ENCODE measurements around the gene WDR59. TPM values are rescaled to one million over a fixed set of nuclear protein-coding genes. Genes with fewer than 3 reads are reported as not detected.
"Not testable (repeated sequence)": the region's sequence is repeated elsewhere in the genome, so short reads cannot be mapped to it uniquely, and the experiment has no call there.

Gene WDR59
- total RNA-seq, 2 donors from 2014 or later: 35.7 to 42.9 TPM

DNA sequence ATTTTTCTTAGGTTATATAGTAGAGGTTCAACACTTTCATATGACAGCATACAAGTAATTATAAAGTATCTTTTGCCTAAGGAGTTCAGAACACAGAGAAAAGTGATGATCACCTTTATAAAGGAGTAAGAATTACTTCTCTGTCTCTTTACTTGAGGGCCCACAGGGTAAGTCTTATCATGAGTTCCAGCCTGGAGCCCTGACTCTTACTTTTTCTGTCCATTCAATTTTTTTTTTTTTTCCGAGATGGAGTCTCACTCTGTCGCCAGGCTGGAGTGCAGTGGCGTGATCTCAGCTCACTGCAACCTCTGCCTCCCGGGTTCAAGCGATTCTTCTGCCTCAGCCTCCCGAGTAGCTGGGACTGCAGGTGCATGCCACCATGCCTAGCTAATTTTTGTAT is 28.2 kb upstream of the WDR59 start:
- DNase-seq; intact Hi-C loops (cut with DNase I); ATAC-seq: not testable (repeated sequence)

DNA sequence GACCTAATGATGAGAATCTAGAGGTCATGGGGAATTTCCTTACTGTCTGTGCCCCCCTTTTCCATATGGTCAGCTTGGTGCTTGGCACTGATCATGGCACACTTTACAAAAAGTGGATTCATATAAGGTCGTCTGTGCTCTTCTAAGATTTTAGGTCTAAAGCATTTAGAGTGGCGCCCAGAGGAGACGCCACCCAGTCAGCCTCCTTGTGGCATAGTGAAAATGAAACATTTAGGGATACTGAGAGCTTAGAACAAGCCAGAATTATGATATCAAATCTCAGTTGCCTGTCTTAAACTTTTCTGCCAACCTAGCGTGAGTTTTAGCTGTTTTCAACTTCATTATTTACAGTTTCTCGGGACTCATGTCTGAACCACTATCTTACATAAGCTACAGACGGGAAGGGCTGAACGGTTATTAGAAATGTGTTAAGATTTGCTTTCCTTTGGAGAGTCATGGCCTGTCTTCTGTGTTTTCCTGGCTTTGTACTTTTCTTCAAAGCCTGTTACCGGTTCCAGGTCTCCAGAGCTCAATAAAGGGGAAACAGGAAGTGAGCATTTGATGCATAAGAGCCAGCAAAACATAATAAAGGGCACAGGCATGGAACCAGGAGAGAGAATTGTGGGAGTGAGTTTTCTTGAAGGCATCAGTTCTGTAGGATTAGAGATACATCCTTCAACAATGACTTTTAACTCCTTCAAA is 27.6 kb upstream of the WDR59 start:
- ATAC-seq (peak; percentile 33 to 42), DNase-seq (no peak)
- intact Hi-C loops (cut with DNase I): no loop called here

DNA sequence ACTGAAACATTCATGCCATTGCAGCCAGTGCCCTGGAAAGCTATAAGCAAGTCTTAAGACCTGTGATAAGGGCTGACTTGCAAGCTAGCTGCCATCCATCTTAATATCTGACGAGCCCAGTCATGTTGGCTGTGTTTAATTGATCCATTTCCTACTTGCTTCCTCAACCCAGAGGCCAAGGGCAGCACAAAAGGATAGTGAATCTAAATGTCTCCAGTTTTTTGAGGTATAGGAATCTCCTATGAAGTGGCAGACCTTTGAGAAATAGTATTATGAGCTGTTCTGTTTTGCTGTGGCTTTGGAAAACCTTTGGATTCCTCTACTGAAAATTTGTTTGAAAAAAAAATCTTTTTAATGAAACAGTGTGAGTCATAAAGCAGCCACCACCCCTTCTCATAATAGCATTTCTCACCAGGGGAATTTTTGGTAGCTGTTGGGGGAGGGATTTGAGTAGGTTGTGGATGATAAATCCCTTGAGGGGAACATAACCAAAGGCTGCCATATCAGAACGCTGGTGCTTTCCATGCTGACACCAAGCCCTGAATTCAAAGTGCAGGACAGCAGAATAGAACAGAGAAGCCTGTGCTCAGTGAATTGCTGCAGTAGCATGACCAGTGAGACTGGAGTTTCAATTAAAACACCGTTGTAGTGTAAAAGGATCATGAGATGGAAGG is 26.8 kb upstream of the WDR59 start:
- peak; percentile 74 to 95 for ATAC-seq
- intact Hi-C loops (cut with DNase I): no loop called here

DNA sequence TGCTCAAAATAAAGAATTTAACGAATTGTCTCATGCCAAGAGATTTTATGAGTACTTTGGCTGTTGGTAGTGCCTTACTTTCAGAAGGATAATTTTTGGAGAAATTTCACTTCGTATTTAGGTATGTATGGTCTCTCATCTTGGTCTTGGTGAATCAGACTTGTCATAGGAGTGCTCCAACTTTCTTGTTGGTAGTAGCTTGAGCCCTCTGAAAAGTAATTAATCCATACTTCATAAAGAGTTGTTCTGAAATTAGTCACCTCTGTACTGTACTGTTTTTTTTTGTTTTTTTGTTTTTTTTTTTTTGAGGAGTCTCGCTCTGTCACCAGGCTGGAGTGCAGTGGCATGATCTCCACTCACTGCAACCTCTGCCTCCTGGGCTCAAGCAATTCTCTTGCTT is 25.5 kb upstream of the WDR59 start:
- ATAC-seq (no peak), DNase-seq (no peak)
- intact Hi-C loops (cut with DNase I): no loop called here

More for the DNA sequence above, 26.8 kb upstream of the WDR59 start:
- DNase-seq: no peak

DNA sequence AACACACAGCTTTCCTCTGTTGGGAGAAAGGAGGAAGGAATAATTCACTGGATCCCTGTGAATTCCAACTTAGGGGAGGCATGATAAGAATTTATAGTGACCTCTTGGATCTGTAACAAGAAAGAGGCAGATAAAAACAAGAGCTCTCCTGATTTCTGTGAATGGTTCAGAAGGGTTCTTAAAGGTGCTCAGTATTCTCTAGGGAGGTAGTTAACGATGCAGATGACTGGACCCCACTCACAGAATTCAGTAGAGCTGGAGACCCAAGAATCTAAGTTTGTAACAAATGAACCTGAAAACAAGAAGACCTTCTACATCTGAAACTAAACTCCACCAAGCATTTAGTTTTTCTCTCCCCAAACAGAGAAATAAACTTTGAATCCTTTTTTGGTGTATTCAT is 22.5 kb upstream of the WDR59 start:
- ATAC-seq: no peak
- DNase-seq: no peak
- intact Hi-C loops (cut with DNase I): no loop called here

DNA sequence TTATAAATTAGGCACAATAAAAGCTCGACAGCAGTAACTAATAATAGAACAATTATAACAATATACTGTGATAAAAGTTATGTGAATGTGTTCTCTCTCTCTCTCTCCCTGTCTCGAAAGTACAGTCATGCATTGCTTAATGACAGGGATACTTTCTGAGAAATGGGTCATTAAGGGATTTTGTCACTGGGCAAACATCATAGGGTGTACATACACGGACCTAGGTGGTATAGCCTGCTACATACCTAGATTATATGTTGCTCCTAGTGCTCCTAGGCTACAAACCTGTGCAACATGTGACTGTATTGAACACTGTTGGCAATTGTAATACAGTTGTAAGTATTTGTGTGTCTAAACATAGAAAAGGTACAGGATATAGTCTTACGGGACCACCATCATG is 20.8 kb upstream of the WDR59 start:
- ATAC-seq: no peak
- DNase-seq: no peak
- intact Hi-C loops (cut with DNase I): no loop called here

DNA sequence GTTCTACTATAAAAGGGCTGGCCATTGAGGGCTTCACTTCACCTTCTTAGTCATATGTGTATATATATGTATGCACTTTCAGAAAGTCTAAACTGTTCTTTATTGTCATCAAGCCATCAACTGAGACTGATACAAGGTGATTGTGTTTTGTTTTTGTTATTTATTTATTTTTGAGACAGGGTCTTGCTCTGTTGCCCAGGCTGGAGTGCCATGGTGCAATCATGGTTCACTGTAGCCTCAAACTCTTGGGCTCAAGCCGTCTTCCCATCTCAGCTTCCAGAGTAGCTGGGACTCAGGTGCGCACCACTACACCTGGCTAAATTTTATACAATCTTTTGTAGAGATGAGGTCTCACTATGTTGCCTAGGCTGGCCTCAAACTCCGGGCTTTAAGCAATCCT is 19.5 kb upstream of the WDR59 start:
- ATAC-seq (no peak), DNase-seq (no peak)
- intact Hi-C loops (cut with DNase I): loop anchor here in 1 of 2 donors (5.0 kb wide), 1 partner anchor 38 kb away; no protein-coding TSS in a partner anchor

DNA sequence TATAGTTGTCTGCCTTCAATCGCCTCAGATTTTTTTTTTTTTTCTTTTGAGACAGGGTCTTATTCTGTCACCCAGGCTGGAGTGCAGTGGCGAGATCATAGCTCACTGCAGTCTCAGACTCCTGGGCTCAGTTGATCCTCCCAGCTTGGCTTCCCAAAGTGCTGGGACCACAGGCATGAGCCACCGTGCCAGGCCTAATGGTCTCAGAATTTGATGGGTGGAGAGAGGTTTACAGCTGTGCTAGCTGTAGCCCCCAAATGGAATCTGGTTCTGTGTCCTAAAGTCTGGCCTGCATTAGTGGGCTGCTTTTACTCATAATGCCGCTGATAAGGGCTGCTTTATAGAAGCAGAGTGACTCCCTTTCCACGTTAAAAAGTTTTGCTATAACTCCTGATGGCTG is 19.0 kb upstream of the WDR59 start:
- DNase-seq (no peak), ATAC-seq (no peak)
- intact Hi-C loops (cut with DNase I): loop anchor here in 1 of 2 donors (5.0 kb wide), 1 partner anchor 38 kb away; no protein-coding TSS in a partner anchor

DNA sequence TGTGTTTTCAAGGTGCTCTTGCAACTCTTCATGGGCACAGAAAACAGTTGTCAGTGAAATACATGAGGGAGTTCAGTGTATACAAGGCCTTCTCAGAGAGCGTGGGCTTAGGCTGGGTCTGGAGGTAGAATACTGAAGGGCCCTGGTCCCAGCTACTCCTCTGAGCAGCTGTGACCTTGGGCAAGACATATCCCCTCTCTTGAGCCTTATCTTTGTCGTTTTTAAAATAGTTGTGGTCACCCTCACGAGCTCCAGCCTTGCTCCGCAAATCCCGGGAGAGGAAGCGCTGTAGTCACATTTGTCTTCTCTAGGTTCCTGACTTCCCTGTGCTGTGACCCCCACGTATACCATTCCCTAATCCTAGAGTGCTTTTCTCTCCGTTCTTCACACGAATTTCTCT is 17.6 kb upstream of the WDR59 start:
- peak in 1 of 2 donors; percentile 5 for ATAC-seq
- no peak for DNase-seq
- intact Hi-C loops (cut with DNase I): loop anchor here in 1 of 2 donors (5.0 kb wide), 1 partner anchor 40 kb away; no protein-coding TSS in a partner anchor

DNA sequence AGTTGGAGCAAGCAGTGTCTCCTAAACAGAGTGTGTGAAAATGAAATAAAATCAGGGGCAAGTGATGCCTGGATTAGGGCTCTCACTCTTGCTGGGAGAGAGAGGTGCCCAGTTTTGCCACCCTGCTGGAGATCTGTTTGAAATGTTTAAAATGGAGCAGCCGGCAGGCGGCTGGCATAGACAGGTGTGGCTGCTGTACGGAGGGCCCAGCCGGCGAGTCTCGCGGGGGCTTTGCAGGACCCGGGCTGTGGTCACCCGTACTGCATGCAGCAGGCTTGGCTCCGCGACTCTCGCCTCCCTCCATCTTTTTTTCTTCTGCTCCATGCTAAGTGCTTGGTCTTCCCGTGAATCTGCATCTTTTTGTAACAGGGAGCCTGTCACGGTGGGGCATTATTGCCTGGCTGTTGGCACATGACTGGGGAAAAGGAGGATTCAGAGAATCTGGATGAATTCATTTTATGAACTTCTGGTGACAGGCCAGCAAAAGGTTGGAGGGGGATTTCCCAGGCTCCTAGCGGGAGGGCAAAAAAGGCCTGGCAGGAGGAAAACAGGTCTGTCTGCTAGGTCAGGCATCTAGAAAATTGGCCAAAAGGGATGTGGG is 15.7 kb upstream of the WDR59 start:
- peak; percentile 26 for DNase-seq

DNA sequence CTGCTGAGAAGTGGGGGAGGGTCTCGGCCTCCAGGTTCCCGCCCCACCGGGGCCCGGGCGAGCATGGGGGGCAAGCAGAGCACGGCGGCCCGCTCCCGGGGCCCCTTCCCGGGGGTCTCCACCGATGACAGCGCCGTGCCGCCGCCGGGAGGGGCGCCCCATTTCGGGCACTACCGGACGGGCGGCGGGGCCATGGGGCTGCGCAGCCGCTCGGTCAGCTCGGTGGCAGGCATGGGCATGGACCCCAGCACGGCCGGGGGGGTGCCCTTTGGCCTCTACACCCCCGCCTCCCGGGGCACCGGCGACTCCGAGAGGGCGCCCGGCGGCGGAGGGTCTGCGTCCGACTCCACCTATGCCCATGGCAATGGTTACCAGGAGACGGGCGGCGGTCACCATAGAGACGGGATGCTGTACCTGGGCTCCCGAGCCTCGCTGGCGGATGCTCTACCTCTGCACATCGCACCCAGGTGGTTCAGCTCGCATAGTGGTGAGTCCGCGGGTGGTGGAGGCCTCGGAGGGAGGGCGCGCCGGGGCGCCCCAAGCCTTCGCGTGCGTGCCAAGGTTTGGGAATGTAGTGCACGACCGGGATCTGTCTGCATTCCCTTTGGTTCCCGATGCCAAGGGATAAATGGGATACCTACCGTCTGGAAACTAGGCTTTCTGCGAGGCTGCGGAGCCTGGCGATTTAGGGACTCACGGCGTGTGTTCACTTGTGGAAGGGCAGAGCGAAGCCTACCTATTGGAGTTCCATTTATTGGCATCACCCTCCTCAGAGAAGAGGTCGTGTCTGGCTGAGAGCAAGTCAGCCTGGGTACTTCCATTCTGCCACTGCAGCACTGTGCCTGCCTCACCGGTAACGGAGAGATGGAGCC is 14.9 kb upstream of the WDR59 start:
- DNase-seq (peak; percentile 53), ATAC-seq (peak; percentile 32)
- intact Hi-C loops (cut with DNase I): loop anchor here (2.0 to 5.0 kb wide), 2 partner anchors 42 to 111 kb away; no protein-coding TSS in a partner anchor

More for the DNA sequence above, 15.7 kb upstream of the WDR59 start:
- intact Hi-C loops (cut with DNase I): loop anchor here in 1 of 2 donors (5.0 kb wide), 1 partner anchor 42 kb away; no protein-coding TSS in a partner anchor
- peak in 1 of 2 donors; percentile 1 for ATAC-seq

DNA sequence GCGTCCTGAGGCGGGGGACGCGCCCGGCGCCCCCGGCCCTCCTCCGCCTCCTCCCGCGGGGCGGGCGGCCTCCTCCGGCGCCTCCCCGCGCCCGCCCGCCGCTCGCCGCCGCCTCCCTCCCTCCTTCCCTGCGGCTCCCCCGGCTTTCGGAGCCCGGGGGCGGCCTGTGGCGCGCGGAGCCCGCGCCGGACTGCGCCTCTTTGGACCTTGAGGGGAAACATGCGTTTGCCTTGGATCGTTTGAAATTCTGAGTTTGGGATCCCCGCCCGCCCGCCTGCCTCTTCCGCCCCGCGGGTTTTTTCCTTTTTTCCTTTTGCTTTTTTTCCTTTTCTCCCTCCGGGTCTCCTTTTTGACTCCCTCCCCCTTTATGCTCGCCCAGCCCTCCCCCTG is 14.3 kb upstream of the WDR59 start:
- peak; percentile 27 to 49 for ATAC-seq
- DNase-seq: peak; percentile 46
- intact Hi-C loops (cut with DNase I): loop anchor here in 1 of 2 donors (2.0 kb wide), 1 partner anchor 112 kb away; no protein-coding TSS in a partner anchor

DNA sequence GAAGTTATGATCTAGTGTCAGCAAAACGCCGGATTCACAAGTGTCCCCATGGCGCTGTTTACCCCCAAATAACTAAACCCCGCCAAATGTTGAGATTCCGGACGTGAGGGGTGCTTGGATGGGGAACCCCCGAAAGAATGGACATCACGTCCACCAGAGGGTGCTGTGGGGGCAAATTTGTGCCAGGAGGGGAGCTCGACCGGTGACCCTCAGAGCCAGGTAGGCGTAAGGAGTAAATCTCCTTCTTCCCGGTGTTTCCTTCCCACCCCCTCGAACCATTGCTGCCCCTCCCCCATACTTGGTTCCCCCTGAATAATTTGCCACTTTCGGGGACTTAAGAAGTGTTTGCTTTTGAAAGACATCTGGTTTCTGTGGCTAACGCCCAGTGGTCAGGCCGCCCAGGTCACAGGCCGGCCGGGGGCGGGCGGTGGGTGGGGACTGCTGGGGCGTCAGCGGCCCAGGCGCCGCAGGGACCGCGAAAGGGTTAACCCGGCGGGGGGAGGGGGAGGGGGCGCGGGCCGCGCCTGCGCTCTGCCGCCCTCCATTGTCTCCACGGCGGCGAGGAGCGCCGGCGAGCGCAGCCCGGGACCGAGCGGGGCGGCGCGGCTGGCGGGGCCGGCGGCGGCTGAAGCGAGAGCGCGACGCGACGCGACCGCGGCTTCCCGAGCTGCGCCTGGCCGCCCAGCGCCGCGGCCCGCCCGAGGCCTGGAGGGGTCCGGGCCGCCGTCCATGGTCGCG is 13.7 kb upstream of the WDR59 start, which contains the start of gene ZNRF1:
TSS of gene ZNRF1 (plus strand) at position 544 of the 738 bp plus-strand sequence. CDS start 648 bp downstream, outside the sequence.
- ATAC-seq (peak; percentile 86 to 88), DNase-seq (peak; percentile 87)
- intact Hi-C loops (cut with DNase I): loop anchor here (1.0 to 2.0 kb wide), 2 partner anchors 112 to 113 kb away; no protein-coding TSS in a partner anchor

DNA sequence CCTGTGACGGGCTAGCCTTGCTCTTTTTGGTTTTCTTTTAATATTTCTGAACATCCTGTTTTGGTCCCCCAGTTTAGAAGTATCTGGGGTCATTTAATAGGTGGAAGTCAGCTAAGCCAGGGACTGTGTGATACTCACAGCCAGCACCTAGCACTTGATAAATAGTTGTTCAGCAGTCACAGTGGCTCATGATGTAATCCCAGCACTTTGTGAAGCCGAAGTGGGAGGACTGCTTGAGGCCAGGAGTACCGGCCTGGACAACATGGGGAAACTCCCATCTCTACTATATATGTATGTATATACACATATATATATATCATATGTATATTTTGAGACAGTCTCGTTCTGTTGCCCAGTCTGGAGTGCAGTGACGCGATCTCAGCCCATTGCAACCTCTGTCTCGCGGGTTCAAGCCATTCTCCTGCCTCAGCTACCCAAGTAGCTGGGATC is 12.1 kb upstream of the WDR59 start:
- DNase-seq: no peak
- intact Hi-C loops (cut with DNase I): no loop called here
- no peak for ATAC-seq

DNA sequence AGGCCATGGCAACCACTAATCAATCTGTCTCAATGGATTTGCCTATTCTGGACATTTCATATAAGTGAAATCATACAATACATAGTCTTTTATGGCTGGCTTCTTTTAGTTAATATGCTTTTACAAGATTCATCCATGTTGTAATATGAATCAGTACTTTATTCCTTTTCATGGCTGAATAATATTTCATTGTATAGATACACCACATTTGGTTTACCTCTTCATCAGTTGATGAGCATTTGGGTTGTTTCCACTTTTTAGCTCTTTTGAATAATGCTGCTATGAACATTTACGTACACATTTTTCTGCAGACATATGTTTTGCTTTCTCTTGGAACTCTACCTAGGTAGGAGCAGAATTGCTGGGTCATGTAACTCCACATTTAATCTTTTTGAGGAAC is 11.1 kb upstream of the WDR59 start:
- no peak for ATAC-seq
- no peak for DNase-seq
- intact Hi-C loops (cut with DNase I): no loop called here

DNA sequence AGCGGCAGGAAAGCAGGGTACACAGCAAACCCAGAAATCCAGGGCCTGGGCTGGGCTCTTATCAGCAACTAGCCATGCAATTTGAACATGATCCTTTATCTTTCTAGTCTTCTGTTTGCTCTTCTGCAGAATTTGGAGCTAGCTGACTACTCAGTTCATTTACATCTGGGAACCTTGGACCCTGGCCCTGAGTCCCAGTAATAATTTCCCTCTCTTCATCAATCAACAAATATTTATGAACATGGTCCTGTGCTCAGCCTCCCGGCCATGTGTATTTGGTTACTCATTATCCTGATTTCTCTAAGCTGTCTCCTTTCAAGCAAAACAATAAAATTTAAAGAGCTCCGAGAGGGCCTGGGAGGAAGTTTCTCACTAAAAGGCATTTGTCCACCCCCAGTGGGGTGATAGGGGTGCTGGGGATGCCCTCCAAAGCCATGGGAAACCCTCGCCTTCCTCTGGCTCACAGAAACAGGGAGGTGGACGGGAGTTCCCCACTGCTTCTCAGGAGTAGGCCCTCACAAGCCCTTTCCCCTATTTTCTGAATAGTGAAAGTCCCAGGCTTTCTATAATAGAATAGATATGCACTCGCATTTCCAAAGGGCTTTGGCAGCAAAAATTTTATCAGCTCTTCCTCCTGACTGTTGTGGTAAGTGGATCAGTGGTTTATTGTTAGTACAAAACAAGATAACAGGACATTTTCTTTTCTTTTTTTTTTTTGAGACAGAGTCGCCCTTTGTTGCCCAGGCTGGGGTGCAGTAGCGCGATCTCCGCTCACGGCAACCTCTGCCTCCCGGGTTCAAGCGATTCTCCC is 6.9 kb upstream of the WDR59 start:
- intact Hi-C loops (cut with DNase I): no loop called here
- ATAC-seq: peak; percentile 14 to 54

DNA sequence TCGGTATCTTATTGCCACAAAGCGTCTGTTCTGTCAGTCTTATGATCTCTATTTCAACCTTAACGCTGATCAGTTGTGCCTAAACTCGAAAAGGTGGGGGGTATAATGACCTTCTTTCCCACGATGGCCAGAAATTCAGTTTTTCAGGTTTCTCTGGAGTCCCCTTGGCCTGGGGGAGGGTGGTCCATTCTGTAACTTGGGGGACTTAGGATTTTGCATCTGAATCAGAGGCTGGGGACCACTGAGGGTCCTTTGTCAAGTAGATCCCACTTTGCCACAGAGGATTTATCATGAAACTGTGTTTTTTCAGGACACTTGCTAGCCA is 6.3 kb upstream of the WDR59 start:
- DNase-seq (no peak), ATAC-seq (no peak)
- intact Hi-C loops (cut with DNase I): no loop called here

More for the DNA sequence above, 6.9 kb upstream of the WDR59 start:
- DNase-seq: no peak
